AG09319 (cell line): Measurements from ENCODE around the gene WSB2.

ENCODE experiments used
- DNase-seq: peaks from one replicate; pipeline ENCODE4 v3.0.0-alpha.2; 2010; ENCODE audit warnings: low read depth; ENCODE audit errors: extremely low read depth
- CTCF ChIP-seq: IDR thresholded peaks from 2 replicates; pipeline ENCODE4 v1.5.1; 2011; ENCODE audit warnings: low read depth, mild to moderate bottlenecking, inconsistent platforms, low read length, moderate library complexity

The WSB2 gene

GRCh38 chr12:118073768-118074167, 12.8 kb upstream of the WSB2 start:
- DNase-seq = no peak
- no peak for TF ChIP-seq CTCF

DNA sequence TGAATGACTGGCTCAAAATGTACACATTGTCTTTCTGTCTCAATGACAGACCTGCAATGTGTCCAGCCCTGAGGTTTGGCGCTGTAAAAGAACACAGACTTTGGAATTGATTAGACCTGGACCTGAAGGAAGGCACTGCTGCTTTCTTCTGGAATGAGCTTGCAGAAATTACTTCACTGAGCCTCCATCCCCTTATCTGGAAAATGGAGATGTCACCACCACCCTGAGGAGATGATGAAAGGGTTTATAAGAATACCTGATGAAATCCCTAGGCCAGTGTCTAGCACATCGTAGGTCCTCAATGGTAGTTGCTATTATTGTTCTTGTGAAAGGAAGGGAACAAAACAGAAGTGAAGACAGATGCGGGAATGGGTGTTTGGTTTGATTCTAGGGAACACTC, 9.7 kb upstream of the WSB2 start:
- TF ChIP-seq CTCF = no peak
- no peak for DNase-seq

DNA sequence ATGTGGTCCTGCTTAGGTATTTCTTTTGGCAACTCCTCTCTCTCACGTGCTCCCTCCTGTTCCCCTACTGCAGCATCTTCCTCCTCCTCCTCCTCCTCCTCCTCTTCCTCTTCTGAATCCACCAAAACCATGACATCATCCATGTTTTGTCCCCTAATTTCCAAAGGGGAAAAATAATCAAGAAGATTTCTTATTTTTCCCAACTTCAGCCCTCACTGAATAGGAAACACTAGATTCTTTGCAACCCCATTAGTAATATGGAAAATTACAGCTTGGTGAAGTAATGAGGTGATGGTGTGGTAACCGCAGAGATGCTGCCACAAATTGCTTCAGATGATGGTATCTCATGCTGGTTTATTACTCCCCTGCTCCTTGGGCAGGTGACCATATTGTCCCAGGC, 7.5 kb upstream of the WSB2 start:
- DNase-seq = no peak
- no peak for TF ChIP-seq CTCF

DNA sequence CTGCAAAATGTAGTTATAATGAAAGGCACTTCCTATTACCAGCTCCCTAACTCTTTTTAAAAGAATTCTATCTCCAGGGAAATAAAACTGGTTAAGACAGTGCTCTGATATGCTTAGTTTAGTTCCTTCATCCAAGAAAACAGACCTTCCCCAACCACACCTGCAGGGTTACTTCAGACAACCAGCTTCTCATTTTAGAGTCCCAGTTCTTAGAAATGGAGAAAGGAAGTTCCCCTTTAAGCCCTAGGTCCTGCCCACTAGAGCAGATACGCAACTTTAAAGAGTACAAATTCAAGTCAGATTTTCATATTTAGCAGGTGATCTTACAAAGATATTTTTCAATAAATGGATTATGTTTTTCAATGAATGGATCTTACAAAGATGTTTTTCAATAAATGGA, 4.4 kb upstream of the WSB2 start:
- DNase-seq = no peak
- TF ChIP-seq CTCF = no peak

- DNase-seq = no peak
These were observed 3.6 kb upstream of the WSB2 start for GRCh38 chr12:118064608-118065007.

DNA sequence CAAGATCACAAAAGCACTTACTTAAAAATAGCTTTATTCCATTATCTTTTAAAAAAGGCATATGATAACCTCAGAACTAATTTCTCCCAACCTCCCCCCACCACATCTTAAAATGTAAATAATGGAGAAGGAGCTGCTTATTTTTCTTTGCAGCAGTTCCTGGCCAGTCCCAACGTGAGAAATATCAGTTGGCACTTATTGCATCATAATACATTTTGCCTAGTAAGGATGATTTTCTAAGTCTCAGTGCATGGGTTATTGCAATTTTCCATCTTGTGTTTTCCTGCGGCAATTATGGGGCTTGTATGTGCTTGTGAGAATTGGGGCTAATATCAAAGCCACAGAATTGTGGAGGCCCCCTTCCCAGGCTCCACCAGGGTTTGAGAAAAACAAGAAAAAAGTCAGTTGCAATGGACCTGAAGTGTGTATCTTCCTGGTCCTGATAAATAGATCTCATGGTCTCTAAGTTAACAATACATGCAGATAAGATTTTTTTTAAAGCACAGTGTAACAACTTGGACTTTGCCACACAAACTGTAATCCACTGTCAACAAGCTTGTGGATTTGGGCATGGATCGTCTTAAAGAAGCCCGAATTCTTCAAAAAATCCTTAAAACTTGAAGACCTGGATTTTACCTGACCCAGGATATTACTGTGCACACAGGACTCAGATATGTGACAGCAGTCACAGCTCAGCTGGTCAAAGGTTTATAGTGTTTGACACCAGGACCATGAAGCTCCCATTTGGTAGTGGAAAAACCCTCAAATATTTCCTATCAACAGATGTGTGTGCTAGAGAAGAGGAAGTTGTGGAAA, 2.8 kb upstream of the WSB2 start:
- TF ChIP-seq CTCF = no peak
- DNase-seq = no peak

More at GRCh38 chr12:118064608-118065007, 3.6 kb upstream of the WSB2 start:
- TF ChIP-seq CTCF = no peak; the same call in 1 of the 2 replicates

DNA sequence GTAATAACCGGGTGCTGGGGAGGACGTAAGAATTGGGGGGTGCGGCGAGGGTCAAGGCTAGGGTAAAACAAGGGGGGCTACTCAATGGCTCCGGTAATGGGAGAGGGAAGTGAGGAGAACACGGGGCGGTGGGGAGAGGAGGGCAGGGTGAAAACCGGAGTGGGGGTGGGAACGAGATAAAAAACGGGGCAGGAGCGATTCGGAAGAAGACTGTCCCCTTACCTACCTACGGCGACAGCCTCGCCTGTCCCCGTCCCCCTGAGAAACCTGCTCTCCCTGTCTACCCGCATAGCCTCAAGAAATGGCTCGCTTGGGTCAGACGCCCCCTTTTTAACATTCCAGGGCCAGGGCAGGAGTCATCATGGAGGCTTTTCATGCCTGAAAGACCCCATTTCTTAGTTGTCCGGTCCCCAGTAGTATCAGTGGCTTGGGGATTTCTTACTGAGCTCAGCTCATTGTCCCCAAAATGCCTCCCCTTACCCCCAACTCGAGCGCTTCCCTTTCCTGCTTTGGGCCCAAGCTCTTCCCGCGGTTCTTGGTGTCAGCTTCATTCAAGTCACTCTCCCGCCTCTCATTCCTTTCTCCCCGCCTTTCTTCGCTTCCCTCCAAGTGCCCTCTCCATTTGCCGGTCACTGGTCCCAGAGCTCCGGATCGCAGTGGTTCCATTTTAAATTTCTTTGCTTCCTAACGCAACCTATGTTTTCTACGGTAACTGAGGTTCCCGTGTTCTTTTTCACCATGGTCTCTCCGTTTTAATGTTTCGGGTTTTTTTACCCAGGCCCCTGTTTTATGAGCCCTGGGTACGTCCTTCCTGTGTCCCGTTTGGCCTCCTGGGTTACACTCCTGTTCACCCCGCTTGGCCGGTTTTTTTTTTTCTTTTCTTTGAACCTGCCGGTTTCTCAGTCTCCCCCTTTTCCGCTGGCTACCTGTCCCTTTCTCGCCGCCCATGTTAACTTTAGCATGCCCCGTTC, 1.2 kb upstream of the WSB2 start:
- no peak for TF ChIP-seq CTCF
- no peak for DNase-seq
